WERI-Rb-1 (cell line): ENCODE data around the gene MID1.

ENCODE experiments used
- DNase-seq: peaks from one replicate; pipeline ENCODE4 v3.0.0-alpha.2; 2020
- H3K27ac ChIP-seq: fragments of 250-450 bp; sonication (Bioruptor Pico); 2 replicates; pipeline ENCODE4 v1.5.1; 2020; ENCODE audit warnings: mild to moderate bottlenecking, moderate library complexity
- H3K27me3 ChIP-seq: fragments of 250-450 bp; sonication (Bioruptor Pico); 2 replicates; pipeline ENCODE4 v1.5.1; 2021; ENCODE audit warnings: mild to moderate bottlenecking, low read depth, moderate library complexity; ENCODE audit not compliant: insufficient read depth, severe bottlenecking
- H3K36me3 ChIP-seq: fragments of 250-450 bp; sonication (Bioruptor Pico); 2 replicates; pipeline ENCODE4 v1.5.1; 2020; ENCODE audit warnings: mild to moderate bottlenecking, moderate library complexity
- H3K4me3 ChIP-seq: 2 replicates; pipeline ENCODE4 v1.5.1; 2011; ENCODE audit warnings: low read depth, mild to moderate bottlenecking, control low read depth, low read length
- H3K9me3 ChIP-seq: fragments of 250-450 bp; sonication (Bioruptor Pico); 2 replicates; pipeline ENCODE4 v1.5.1; 2021; ENCODE audit warnings: mild to moderate bottlenecking, moderate library complexity; ENCODE audit not compliant: severe bottlenecking
- CTCF ChIP-seq: IDR thresholded peaks from 2 replicates; pipeline ENCODE4 v1.5.1; 2011; ENCODE audit warnings: low read depth, mild to moderate bottlenecking, control low read depth, inconsistent platforms, low read length

Gene MID1

GRCh38 chrX:10465254-10465653, 155.1 kb downstream of the MID1 start:
- Histone ChIP-seq H3K36me3 (no peaks in the 10 kb centered on the region), H3K9me3 (no peaks in the 10 kb centered on the region), H3K27ac (no peak overlapping the region), H3K27me3 (no peaks in the 10 kb centered on the region), H3K4me3 (no peak overlapping the region)
- TF ChIP-seq CTCF: no peak
- no peak for DNase-seq

- Histone ChIP-seq H3K36me3 (no peaks in the 10 kb centered on the region), H3K9me3 (no peaks in the 10 kb centered on the region), H3K27me3 (no peaks in the 10 kb centered on the region), H3K27ac (no peak overlapping the region), H3K4me3 (no peak overlapping the region)
- no peak for DNase-seq
- TF ChIP-seq CTCF: no peak
Measured at GRCh38 chrX:10457092-10457491, 163.3 kb downstream of the MID1 start.

GRCh38 chrX:10453945-10454344, 166.4 kb downstream of the MID1 start:
- Histone ChIP-seq H3K9me3 (no peaks in the 10 kb centered on the region), H3K27ac (no peak overlapping the region), H3K27me3 (no peaks in the 10 kb centered on the region), H3K4me3 (no peak overlapping the region), H3K36me3 (no peaks in the 10 kb centered on the region)
- DNase-seq: no peak
- TF ChIP-seq CTCF: no peak

GRCh38 chrX:10450959-10451355, 169.4 kb downstream of the MID1 start:
- Histone ChIP-seq H3K36me3 (no peaks in the 10 kb centered on the region), H3K9me3 (no peaks in the 10 kb centered on the region), H3K27me3 (no peaks in the 10 kb centered on the region), H3K4me3 (no peak overlapping the region), H3K27ac (no peak overlapping the region)
- no peak for TF ChIP-seq CTCF
- DNase-seq: no peak

- H3K9me3 ChIP-seq: no peaks in the 10 kb centered on the region
- no peaks in the 10 kb centered on the region for H3K36me3 ChIP-seq
- no peak for DNase-seq
- H3K4me3 ChIP-seq: no peak overlapping the region
- no peak for TF ChIP-seq CTCF
- H3K27ac ChIP-seq: no peak overlapping the region
- no peaks in the 10 kb centered on the region for H3K27me3 ChIP-seq
Measured at GRCh38 chrX:10450229-10450958, 170.0 kb downstream of the MID1 start.
